Stimulated activated CD8-positive, alpha-beta memory T cell treated with anti-CD3 and anti-CD28 coated beads, Interleukin-7, amount 100 ng/mL, for 4 hours (primary cell): ENCODE measurements around the gene GREB1.

Experiments
- DNase-seq, 2 donors: peaks; one replicate each; pipeline ENCODE4 v3.0.0-alpha.2; 2020; ENCODE audit warnings: low read depth in 2 of 2

Gene GREB1

GRCh38 chr2:11540148-11540995 is 6.5 kb downstream of the GREB1 start:
- DNase-seq: no peak

DNA sequence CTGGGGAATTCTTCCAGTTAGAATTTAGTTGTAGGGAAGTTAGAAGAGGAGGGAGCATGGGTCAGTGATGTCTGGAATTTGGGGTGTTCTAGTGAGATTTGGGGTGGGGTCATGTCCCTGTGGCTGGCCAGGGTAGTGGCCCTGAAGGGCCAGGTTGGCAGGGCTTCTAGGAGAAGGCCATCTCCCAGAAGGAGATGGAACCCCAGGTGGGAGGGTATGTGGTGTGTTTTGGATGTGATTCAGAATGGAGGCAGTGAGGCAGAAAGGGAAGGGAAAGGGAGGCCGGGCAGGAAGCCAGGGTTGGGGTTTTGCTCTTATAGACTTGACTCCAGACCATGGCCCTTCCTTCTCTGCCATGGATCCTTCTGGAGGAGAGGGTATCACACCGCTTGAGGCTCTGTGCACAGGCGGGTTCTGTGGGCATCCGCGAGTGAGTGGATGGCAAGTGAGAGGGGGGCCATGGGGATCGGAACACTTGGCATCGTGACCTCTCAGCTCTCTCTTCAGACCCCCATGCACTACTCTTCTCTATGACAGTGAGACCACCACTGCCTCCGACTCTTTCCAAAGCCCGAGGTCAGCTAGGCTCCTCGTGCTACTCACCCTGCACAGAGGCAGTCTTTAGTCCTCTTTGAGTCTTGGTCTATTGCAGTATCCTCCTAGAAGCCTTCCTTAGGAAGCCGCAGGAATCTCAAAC is 7.3 kb downstream of the GREB1 start:
- no peak for DNase-seq

GRCh38 chr2:11541693-11542274 is 7.9 kb downstream of the GREB1 start:
- DNase-seq: no peak

DNA sequence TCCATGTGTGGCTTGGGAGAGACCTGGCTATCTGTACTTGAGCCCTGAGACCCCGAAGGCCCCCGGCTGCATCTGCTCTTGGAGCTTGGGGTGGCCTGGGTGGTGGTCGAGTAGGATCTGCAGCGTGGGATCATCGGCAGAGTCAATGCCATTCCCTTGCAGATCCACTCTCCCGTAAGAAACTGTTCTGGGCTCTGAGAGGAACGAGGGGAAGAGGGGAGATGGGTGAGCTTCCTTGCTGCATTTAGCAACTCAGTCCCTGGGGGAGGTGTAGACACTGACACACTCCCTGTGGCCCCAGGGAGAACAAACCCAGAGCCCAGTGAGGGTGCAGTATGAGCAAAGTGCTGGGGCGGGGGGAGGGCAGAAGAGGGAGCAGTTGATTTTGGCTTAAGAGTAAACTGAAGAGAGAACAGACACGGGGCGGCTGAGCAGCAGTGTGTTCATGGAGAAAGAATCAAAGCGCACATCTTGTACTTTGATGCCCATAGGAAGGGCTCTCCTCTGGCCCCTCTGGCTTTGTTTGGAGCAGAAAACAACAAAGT is 8.5 kb downstream of the GREB1 start:
- no peak for DNase-seq

GRCh38 chr2:11543337-11544216 is 9.7 kb downstream of the GREB1 start:
- DNase-seq: no peak

DNA sequence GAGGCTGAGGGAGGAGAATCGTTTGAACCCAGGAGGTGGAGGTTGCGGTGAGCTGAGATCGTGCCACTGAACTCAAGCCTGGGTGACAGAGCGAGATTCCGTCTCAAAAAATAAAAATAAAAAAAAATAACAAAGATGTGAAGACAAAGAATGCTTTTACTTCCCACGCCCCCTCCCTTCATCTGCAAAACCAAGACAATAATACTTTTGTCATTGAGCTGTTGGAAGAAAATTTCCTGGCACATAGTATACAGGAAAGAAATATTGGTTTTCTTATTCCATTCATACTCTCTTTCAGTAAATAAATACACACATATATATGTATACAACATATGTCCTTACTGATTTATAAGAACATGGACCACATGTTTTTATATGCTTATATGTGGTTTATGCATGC is 12.2 kb downstream of the GREB1 start:
- DNase-seq: no peak

- no peak for DNase-seq
Measured at GRCh38 chr2:11547912-11548497, 14.2 kb downstream of the GREB1 start.

- DNase-seq: no peak
Measured at GRCh38 chr2:11550302-11550701, 16.5 kb downstream of the GREB1 start.

- DNase-seq: no peak
Measured at GRCh38 chr2:11550901-11551568, 17.2 kb downstream of the GREB1 start.

DNA sequence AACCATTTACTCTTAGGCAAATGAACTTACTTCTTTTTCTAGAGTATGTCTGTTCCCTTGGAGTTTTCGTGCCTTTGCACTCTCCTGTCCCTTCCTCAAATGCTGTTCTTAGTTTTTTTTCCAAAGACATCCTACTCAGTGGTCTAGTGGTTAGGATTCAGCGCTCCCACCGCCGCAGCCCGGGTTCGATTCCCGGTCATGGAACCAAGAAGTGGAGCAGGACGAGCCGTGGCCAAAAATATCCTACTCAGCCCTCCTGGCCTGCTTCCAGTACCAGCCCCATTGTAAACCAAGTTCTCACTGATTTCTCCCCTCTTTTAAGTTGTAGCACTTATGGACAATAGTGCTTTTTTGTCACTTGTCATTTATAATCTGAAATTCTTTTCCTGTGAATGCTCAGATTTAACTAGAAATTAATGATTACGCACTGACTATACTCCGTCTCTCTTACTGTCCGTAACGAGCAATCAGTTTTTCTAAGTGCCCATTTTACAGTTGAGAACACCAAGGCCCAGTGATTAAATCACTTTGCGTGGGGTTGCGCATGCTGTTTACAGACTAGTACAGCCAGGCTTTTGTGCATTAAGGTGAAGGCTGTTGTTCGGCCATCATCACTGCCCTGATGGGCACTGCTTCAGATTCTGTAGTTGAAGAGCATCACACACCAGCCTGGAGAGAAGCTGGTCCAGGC is 17.9 kb downstream of the GREB1 start:
- no peak for DNase-seq

DNA sequence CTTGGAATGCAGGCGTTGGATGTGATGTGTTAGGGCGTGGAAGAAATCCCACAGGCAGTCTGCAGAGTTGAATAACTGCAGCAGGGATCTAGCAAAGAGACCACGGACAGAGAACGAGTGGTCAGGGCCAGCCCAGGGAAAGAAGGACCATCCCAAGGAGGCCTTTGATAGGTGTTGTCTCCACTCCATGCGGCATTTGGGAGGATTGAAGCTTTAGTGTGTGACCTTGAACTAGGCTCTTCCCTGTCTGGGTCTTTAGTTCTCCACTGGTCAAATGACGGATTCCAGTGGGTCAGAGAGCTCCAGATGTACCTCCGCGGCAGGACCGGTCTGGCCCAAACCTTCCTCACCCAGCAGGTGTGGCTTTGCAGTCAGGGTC is 18.4 kb downstream of the GREB1 start:
- no peak for DNase-seq

DNA sequence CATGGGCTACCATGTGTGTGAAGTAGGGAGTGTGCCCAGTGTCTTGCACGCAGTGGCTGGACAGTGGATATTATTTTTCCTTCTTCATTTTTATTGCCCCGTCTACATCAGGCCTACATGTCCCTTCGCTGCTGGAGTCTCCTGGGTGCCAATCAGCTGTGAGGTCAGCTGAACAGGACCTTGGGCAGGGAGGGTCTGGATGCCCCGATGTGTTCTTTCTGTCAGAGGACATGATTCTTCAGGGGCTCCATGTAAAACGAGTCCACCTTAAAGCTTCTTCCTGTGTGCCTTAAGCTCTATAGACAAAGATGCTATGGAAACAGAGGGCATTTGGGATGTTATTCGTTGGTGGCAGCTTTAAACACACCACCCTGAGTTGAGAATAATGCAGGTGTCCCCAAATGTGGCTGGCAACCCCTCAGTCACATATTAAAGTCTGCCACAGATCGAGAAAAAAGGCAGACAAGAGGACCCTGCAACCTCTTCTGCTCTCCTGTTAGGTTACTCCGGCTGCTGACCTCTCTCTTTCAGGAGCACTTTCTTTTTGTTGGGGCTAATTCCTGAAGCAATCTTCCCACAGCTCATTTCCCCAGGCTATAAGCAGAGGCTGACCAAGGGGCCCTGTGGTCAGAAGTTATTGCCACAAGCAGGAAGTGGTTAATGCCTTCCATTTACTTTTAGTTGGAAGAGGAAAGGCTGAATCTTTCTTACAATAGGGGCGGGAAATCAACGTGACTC is 20.0 kb downstream of the GREB1 start:
- DNase-seq: no peak

DNA sequence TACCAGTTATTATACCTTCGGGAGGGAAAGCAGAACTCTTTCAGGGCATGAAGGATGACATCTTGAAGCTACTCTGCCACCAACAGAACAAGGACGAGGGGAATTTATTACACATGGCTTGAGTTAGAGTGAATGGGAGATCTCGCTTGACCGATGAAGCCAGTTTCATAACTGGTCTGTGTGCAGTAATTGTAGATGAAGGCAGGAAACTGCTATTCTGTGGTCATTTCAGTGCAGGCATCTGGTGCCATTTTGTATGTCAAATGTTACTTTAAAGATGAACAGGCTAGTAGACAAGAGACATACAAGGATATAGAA is 20.5 kb downstream of the GREB1 start:
- DNase-seq: no peak

DNA sequence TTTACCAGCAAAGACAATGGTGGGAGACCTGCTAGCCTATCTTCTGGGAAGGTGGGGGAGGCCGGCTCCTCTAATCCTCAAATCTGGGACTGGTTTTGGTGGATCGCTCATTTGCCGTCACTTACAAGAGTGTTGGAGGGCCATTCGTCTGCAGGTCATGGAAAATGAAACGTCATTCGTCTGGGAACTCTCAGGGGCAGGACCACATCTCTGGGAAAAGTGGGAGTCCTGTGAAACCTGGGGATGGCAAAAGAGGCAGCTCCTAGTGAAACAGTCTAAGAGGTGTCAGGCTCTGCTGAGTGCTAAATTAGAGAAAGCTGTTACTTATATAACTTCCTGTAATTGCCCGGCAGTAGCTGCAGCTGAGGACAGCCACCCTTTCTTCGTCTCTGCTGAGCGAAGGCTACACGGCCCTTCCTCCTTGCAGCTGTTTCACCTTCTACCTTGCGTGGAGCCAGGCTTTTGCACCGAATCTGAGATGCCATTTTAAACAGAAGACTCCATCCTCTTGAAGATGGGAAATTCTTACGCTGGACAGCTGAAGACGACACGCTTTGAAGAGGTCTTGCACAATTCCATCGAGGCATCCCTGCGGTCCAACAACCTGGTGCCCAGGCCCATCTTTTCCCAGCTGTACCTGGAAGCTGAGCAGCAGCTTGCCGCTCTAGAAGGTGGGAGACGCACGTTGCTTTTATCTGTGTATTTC is 22.4 kb downstream of the GREB1 start:
- no peak for DNase-seq

GRCh38 chr2:11558214-11558886 is 24.5 kb downstream of the GREB1 start:
- DNase-seq: no peak

DNA sequence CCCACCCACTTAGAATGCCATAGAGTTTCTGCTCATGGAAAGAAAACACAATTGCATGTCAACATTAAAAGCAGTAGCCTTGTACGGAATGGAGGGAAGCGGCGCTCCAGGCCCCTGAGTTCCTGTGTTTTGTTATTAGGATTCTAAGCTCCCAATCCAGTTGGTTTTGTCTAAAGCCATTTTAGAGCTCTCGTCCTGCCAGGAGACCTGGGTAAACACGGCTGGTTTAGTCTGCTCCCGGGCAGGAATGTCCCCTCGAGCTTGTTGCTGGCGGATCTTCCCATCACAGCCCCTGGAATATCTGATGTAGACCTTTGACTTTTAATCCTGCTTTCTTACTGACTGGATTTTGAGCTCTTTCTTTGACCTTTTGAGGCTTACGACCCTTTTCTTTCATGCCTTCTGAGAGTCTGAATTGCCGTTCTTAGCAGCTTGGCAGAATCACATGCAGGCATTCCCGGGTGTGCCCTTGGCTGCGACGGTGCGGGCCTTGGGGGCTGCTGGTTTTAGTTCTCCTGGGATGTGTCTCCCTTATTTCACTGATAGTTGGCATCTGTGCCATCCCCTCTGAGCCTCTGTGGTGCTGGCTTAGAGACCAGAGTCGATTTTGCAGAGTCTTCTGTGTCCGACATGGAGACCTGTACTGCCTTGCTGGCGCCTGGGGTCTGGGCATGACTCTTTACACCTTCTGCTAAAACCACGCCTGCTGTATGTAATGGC is 25.4 kb downstream of the GREB1 start:
- no peak for DNase-seq

GRCh38 chr2:11559786-11560155 is 25.9 kb downstream of the GREB1 start:
- no peak for DNase-seq

- DNase-seq: no peak
Measured at GRCh38 chr2:11560806-11561205, 27.0 kb downstream of the GREB1 start.
